Measurements from ENCODE around the gene PRSS16. TPM values are rescaled to one million over a fixed set of nuclear protein-coding genes. Genes with fewer than 3 reads are reported as not detected.
"Not testable (repeated sequence)": the region's sequence is repeated elsewhere in the genome, so short reads cannot be mapped to it uniquely, and the experiment has no call there.

The PRSS16 gene
- total and polyA plus RNA-seq, 10 donors, result 0.09 to 6.0 (median 0.88) TPM

GRCh38 chr6:27260369-27260768 is 12.9 kb downstream of the PRSS16 start:
- peaks cover 0 to 95% (median 42%) of the 10 kb centered on the region in 7 donors for H3K27me3 ChIP-seq (replicated peaks in 1 of 7)
- no peak overlapping the region for H3K27ac ChIP-seq
- WGBS, 5 donors, result 8 to 19% (median 13%) methylated on average over 21 of the region's 21 CpGs
- intact Hi-C loops (cut with DNase I; ENCODE audit: low total_unique reads), result no loop called here
- no peaks in the 10 kb centered on the region for H3K4me1 ChIP-seq
- peaks cover 0 to 4% (median 0%) of the 10 kb centered on the region in 8 donors for H3K9me3 ChIP-seq
- no peak for DNase-seq
- TF ChIP-seq POLR2A (IDR thresholded peaks at IDR 0.05) (no peak), CTCF (IDR thresholded peaks at IDR 0.05 in 8 of 11, conservative IDR thresholded peaks at IDR 0.05 in 3 of 11) (no peak), POLR2AphosphoS5 (IDR thresholded peaks at IDR 0.05) (no peak)
- H3K4me3 ChIP-seq, result no peak overlapping the region
- H3K36me3 ChIP-seq, result no peaks in the 10 kb centered on the region

GRCh38 chr6:27260836-27261375 is 13.4 kb downstream of the PRSS16 start:
- WGBS, 5 donors, result 11 to 16% (median 15%) methylated on average over 29 to 30 of the region's 30 CpGs
- peaks cover 0 to 96% (median 48%) of the 10 kb centered on the region in 7 donors for H3K27me3 ChIP-seq (replicated peaks in 1 of 7)
- DNase-seq, result no peak
- intact Hi-C loops (cut with DNase I; ENCODE audit: low total_unique reads), result no loop called here
- TF ChIP-seq POLR2AphosphoS5 (IDR thresholded peaks at IDR 0.05) (no peak), CTCF (IDR thresholded peaks at IDR 0.05 in 8 of 11, conservative IDR thresholded peaks at IDR 0.05 in 3 of 11) (no peak), POLR2A (IDR thresholded peaks at IDR 0.05) (no peak)
- peaks cover 0 to 4% (median 0%) of the 10 kb centered on the region in 8 donors for H3K9me3 ChIP-seq
- H3K4me1 ChIP-seq, result no peaks in the 10 kb centered on the region
- no peaks in the 10 kb centered on the region for H3K36me3 ChIP-seq
- no peak overlapping the region for H3K4me3 ChIP-seq
- H3K27ac ChIP-seq, result no peak overlapping the region

- H3K36me3 ChIP-seq, result no peaks in the 10 kb centered on the region
- intact Hi-C loops (cut with DNase I; ENCODE audit: low total_unique reads), result no loop called here
- DNase-seq, result no peak
- H3K9me3 ChIP-seq, result peaks cover 0 to 4% (median 0%) of the 10 kb centered on the region in 8 donors
- H3K4me3 ChIP-seq, result no peak overlapping the region
- TF ChIP-seq CTCF (IDR thresholded peaks at IDR 0.05 in 8 of 11, conservative IDR thresholded peaks at IDR 0.05 in 3 of 11), result no peak
- no peak for TF ChIP-seq POLR2A (IDR thresholded peaks at IDR 0.05)
- TF ChIP-seq POLR2AphosphoS5 (IDR thresholded peaks at IDR 0.05), result no peak
- peaks cover 0 to 100% (median 75%) of the 10 kb centered on the region in 7 donors for H3K27me3 ChIP-seq (replicated peaks in 1 of 7)
- H3K27ac ChIP-seq, result no peak overlapping the region
- 75 to 80% (median 77%) methylated on average over 8 of the region's 8 CpGs for WGBS, 5 donors
- no peaks in the 10 kb centered on the region for H3K4me1 ChIP-seq
Observed at GRCh38 chr6:27263886-27264285, 16.4 kb downstream of the PRSS16 start.

- DNase-seq; H3K9me3 ChIP-seq; H3K36me3 ChIP-seq; H3K4me1 ChIP-seq; intact Hi-C loops (cut with DNase I; ENCODE audit: low total_unique reads); H3K4me3 ChIP-seq; H3K27ac ChIP-seq: not testable (repeated sequence)
- H3K27me3 ChIP-seq (replicated peaks in 1 of 7), result peaks cover 0 to 96% (median 51%) of the 10 kb centered on the region in 7 donors
- 89 to 92% (median 90%) methylated on average over 3 of the region's 3 CpGs for WGBS, 5 donors
Observed at GRCh38 chr6:27267003-27267402, 19.5 kb downstream of the PRSS16 start.
